HFFc6 (cell line): Measurements from ENCODE around the gene TXN2. TPM values are rescaled to one million over a fixed set of nuclear protein-coding genes. Genes with fewer than 3 reads are reported as not detected.

Source experiments
- DNase-seq: peaks from one replicate; pipeline ENCODE4 v3.0.0-alpha.2; 2018
- H3K27ac Mint-ChIP-seq: 2 replicates; pipeline ENCODE4 v1.8.0; 2020; ENCODE audit warnings: mild to moderate bottlenecking, mixed read lengths
- H3K27me3 Mint-ChIP-seq: 2 replicates; pipeline ENCODE4 v1.8.0; 2021; ENCODE audit warnings: mild to moderate bottlenecking, moderate library complexity, mixed read lengths; ENCODE audit not compliant: insufficient read depth
- H3K36me3 Mint-ChIP-seq: 2 replicates; pipeline ENCODE4 v1.8.0; 2021; ENCODE audit warnings: low read depth, mixed read lengths
- H3K4me1 Mint-ChIP-seq: 2 replicates; pipeline ENCODE4 v1.8.0; 2020; ENCODE audit warnings: low read depth, mixed read lengths
- H3K4me3 Mint-ChIP-seq: 2 replicates; pipeline ENCODE4 v1.8.0; 2020; ENCODE audit warnings: mild to moderate bottlenecking, moderate library complexity, mixed read lengths
- H3K9me3 Mint-ChIP-seq: 2 replicates; pipeline ENCODE4 v1.8.0; 2020; ENCODE audit warnings: mild to moderate bottlenecking, mixed read lengths
- total RNA-seq, 6 experiments: library from RNA; stranded (reverse); fragmentation: NEBNext Ultra II Directional; extraction: Animal tissue kit (Norgen Biotek cat#: 25700); gene quantifications; 2 replicates in 1 of 6; 3 replicates in 5 of 6; pipeline ENCODE4 v1.2.3, GENCODE V29; 2021
- TF ChIP-seq, protein P1 (sequence below): fragments of 200-600 bp; sonication (generic); IDR thresholded peaks from 2 replicates; pipeline ENCODE4 v1.5.0; 2021; ENCODE audit warnings: antibody characterized with exemption, mild to moderate bottlenecking

TXN2 gene
- total RNA-seq, 6 experiments from 2014 or later, result 90.3 to 109 (median 96.1) TPM

DNA sequence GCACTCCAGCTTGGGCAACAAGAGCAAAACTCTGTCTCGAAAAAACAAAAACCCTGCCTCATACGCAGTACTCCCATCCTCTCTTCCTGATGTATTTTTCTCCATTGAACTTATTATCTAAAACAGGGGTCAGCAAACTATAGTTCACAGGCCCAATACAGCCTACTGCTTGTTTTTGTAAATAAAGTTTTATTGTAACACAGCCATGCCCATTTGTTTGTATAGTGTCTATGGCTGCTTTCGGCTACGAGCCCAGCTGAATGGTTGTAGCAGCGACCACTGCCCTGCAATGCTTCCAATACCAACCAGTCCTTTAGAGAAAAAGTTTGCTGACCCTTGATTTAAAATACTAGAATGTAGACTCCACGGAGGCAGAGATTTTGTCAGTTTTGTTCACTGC is 6.1 kb downstream of the TXN2 start:
- TF ChIP-seq, protein P1, sequence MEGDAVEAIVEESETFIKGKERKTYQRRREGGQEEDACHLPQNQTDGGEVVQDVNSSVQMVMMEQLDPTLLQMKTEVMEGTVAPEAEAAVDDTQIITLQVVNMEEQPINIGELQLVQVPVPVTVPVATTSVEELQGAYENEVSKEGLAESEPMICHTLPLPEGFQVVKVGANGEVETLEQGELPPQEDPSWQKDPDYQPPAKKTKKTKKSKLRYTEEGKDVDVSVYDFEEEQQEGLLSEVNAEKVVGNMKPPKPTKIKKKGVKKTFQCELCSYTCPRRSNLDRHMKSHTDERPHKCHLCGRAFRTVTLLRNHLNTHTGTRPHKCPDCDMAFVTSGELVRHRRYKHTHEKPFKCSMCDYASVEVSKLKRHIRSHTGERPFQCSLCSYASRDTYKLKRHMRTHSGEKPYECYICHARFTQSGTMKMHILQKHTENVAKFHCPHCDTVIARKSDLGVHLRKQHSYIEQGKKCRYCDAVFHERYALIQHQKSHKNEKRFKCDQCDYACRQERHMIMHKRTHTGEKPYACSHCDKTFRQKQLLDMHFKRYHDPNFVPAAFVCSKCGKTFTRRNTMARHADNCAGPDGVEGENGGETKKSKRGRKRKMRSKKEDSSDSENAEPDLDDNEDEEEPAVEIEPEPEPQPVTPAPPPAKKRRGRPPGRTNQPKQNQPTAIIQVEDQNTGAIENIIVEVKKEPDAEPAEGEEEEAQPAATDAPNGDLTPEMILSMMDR, result no peak
- Mint-ChIP-seq H3K36me3 (peaks cover 33% of the 10 kb centered on the region), H3K27me3 (no peaks in the 10 kb centered on the region; the same call in 1 of the 2 replicates), H3K27ac (peak overlapping the region; percentile 13), H3K4me1 (peaks cover 27% of the 10 kb centered on the region), H3K4me3 (no peak overlapping the region), H3K9me3 (no peaks in the 10 kb centered on the region)
- DNase-seq, result no peak

DNA sequence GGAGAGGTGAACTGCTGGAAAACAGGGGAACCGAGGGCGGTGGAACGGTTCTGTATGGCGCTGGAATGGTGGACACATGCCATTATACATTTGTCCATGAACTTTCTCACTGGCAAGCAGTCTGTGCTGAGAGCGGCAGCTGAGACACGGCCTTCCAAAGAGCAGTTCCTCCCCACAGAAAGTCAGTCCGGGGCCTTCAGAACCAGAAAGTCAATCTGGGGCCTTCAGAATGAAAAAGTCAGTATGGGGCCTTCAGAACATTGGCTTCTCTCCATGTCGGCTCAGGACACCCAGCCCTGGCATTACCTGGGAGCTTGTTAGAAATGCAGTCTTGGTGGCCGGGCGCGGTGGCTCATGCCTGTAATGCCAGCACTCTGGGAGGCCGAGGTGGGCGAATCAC is 8.8 kb downstream of the TXN2 start:
- H3K4me3 Mint-ChIP-seq, result no peak overlapping the region
- H3K27ac Mint-ChIP-seq, result peak overlapping the region; percentile 86
- DNase-seq, result no peak
- H3K36me3 Mint-ChIP-seq, result peaks cover 31% of the 10 kb centered on the region
- H3K4me1 Mint-ChIP-seq, result peaks cover 47% of the 10 kb centered on the region
- TF ChIP-seq, protein P1, result no peak
- no peaks in the 10 kb centered on the region; the same call in 1 of the 2 replicates for H3K27me3 Mint-ChIP-seq
- no peaks in the 10 kb centered on the region for H3K9me3 Mint-ChIP-seq

DNA sequence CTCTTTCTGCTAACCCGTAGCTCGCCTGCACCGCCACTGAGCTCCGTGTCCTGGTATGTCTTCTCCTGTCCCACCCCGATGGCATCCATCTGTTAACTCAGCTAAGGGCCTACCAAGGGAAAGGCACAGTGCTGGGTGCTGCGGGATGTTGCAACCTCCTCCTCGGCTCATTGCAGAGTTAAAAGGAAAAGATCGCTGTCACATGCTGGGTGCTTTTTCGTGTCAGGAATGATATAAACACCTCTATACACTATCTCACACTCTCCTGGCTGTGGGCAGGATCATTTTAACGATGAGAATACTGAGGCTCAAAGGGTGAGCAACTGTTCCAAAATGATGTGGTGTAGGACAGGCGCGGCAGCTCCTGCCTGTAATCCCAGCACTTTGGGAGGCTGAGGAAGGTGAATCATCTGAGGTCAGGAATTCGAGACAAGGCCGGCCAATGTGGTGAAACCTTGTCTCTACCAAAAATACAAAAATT is 10.1 kb downstream of the TXN2 start:
- Mint-ChIP-seq H3K27ac (peak overlapping the region; percentile 86), H3K36me3 (peaks cover 25% of the 10 kb centered on the region), H3K9me3 (no peaks in the 10 kb centered on the region), H3K27me3 (no peaks in the 10 kb centered on the region; the same call in 1 of the 2 replicates), H3K4me3 (peak overlapping the region; percentile 44), H3K4me1 (peaks cover 60% of the 10 kb centered on the region)
- TF ChIP-seq, protein P1, result no peak
- peak; percentile 81 for DNase-seq

DNA sequence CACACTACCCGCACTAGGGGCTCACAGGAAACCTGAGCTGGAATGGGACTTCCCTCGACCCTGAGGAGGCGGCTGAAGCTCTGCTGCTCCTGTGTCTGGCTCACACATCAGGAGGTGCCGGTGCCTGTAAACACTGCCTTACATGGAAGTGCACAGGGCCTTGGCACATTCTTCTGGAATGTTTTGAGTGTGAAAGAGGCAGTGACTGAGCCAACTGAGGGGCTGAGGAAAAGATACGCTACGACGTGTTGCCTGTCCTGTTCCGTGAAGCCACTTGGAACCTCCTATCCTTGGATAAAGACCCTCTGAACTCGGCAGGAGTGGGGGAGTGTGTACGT is 10.5 kb downstream of the TXN2 start:
- Mint-ChIP-seq H3K9me3 (no peaks in the 10 kb centered on the region), H3K4me3 (peak overlapping the region; percentile 44), H3K4me1 (peaks cover 64% of the 10 kb centered on the region), H3K27me3 (no peaks in the 10 kb centered on the region; the same call in 1 of the 2 replicates), H3K36me3 (peaks cover 23% of the 10 kb centered on the region), H3K27ac (peak overlapping the region; percentile 86)
- no peak for DNase-seq
- TF ChIP-seq, protein P1, result no peak

DNA sequence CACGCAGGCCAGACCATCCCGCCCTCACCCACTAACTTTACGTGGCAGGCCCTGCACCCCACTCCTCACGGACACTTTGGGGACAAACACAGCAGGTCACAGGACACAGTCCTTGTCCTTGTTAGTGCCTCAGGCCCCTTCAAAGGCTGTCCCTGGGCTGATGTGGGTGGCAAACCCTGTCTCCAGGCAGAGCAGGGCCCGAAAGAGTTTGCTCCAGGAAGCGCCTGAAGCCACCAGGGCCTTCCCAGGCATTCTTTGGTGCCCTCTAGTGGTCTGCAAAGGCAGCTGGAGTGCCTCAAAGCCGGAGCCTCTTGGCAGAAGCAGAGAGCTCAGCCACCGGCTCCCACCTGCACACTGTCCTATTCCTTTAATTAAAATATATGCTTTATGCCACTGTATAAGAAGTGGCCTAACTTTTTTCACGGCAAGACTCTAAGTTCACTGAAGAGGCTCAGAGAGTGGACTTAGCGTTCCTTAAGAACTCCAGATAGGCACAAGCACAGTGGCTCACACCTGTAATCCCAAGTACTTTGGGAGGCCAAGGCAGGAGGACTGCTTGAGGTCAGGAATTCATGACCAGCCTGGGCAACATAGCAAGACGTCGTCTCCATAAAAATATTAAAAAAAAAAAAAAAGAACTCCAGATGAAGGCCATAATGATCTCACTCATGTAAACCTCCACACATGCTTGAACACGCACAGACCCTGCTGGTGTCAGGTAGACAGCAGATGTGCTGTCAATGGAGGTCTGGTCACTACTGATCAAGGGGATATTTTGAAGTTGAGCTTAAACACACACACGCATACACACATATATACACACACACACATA is 11.1 kb downstream of the TXN2 start:
- Mint-ChIP-seq H3K4me3 (peak overlapping the region; percentile 44), H3K27ac (peak overlapping the region; percentile 86)

More for the DNA sequence above, 11.1 kb downstream of the TXN2 start:
- no peaks in the 10 kb centered on the region for H3K9me3 Mint-ChIP-seq
- H3K27me3 Mint-ChIP-seq, result no peaks in the 10 kb centered on the region; the same call in 1 of the 2 replicates
- peaks cover 17% of the 10 kb centered on the region for H3K36me3 Mint-ChIP-seq
- peak; percentile 88 for DNase-seq
- H3K4me1 Mint-ChIP-seq, result peaks cover 70% of the 10 kb centered on the region
- TF ChIP-seq, protein P1, result peak; percentile 98
